GM15510 (cell line): Measurements from ENCODE around the gene UROC1.

Experiments
- POLR2A ChIP-seq: IDR thresholded peaks from 3 replicates; pipeline ENCODE4 v1.6.1; 2011; ENCODE audit warnings: borderline replicate concordance; ENCODE audit not compliant: insufficient read length; ENCODE audit errors: extremely low read depth

UROC1 gene

GRCh38 chr3:126540951-126541627 lies 23.5 kb upstream of the UROC1 start:
- no peak for TF ChIP-seq POLR2A

GRCh38 chr3:126540342-126540849 lies 22.8 kb upstream of the UROC1 start:
- TF ChIP-seq POLR2A, result no peak

GRCh38 chr3:126539558-126540250 lies 22.1 kb upstream of the UROC1 start:
- TF ChIP-seq POLR2A, result no peak

- no peak for TF ChIP-seq POLR2A
Measured at GRCh38 chr3:126538966-126539365, 21.4 kb upstream of the UROC1 start.

GRCh38 chr3:126538316-126538715 lies 20.7 kb upstream of the UROC1 start:
- no peak for TF ChIP-seq POLR2A

GRCh38 chr3:126537730-126538281 lies 20.2 kb upstream of the UROC1 start:
- TF ChIP-seq POLR2A, result no peak

GRCh38 chr3:126537116-126537729 lies 19.6 kb upstream of the UROC1 start:
- no peak for TF ChIP-seq POLR2A

- no peak for TF ChIP-seq POLR2A
Measured at GRCh38 chr3:126536126-126536525, 18.6 kb upstream of the UROC1 start.

- no peak for TF ChIP-seq POLR2A
Measured at GRCh38 chr3:126535636-126536035, 18.1 kb upstream of the UROC1 start.

GRCh38 chr3:126533506-126533905 lies 15.9 kb upstream of the UROC1 start:
- TF ChIP-seq POLR2A, result no peak

GRCh38 chr3:126531051-126531330 lies 13.4 kb upstream of the UROC1 start:
- TF ChIP-seq POLR2A, result no peak

- TF ChIP-seq POLR2A, result no peak
Measured at GRCh38 chr3:126530171-126531050, 12.8 kb upstream of the UROC1 start.

GRCh38 chr3:126529585-126530170 lies 12.1 kb upstream of the UROC1 start:
- no peak for TF ChIP-seq POLR2A

- no peak for TF ChIP-seq POLR2A
Measured at GRCh38 chr3:126528800-126529541, 11.4 kb upstream of the UROC1 start.

- no peak for TF ChIP-seq POLR2A
Measured at GRCh38 chr3:126528419-126528799, 10.8 kb upstream of the UROC1 start.
